KOPT-K1 (cell line): ENCODE data around the gene TM9SF3.
A peak's percentile ranks its signal among the peaks of the same experiment; 100 is the strongest.

Experiments used
- H3K27ac ChIP-seq: fragments of 200-600 bp; sonication (generic); 2 replicates; pipeline ENCODE4 v1.5.1; 2016; ENCODE audit warnings: antibody characterized with exemption, mild to moderate bottlenecking, low read depth, low read length; ENCODE audit not compliant: poor library complexity, severe bottlenecking
- H3K36me3 ChIP-seq: fragments of 200-600 bp; sonication (generic); 2 replicates; pipeline ENCODE4 v1.5.1; 2017; ENCODE audit warnings: antibody characterized with exemption, mild to moderate bottlenecking, low read length, moderate library complexity; ENCODE audit not compliant: insufficient read depth
- H3K9me3 ChIP-seq: fragments of 200-600 bp; sonication (generic); 2 replicates; pipeline ENCODE4 v1.5.1; 2017; ENCODE audit warnings: antibody characterized with exemption, low read length, mild to moderate bottlenecking; ENCODE audit not compliant: insufficient read depth, poor library complexity, severe bottlenecking

TM9SF3 gene

GRCh38 chr10:96586419-96587263 lies at the start of gene TM9SF3:
TSS of gene TM9SF3 (minus strand) at chr10:96587012. CDS start at chr10:96586835, 177 bp downstream.
- H3K36me3 ChIP-seq: peaks cover 5% of the 10 kb centered on the region
- no peaks in the 10 kb centered on the region for H3K9me3 ChIP-seq
- H3K27ac ChIP-seq: peak within 1 kb of the TSS; percentile 99

- Histone ChIP-seq H3K36me3 (no peaks in the 10 kb centered on the region), H3K9me3 (no peaks in the 10 kb centered on the region), H3K27ac (no peak overlapping the region)
These were observed 49.7 kb upstream of the TM9SF3 start for GRCh38 chr10:96636551-96636950.

GRCh38 chr10:96632974-96633710 lies 46.3 kb upstream of the TM9SF3 start:
- no peak overlapping the region for H3K27ac ChIP-seq
- H3K36me3 ChIP-seq: no peaks in the 10 kb centered on the region
- no peaks in the 10 kb centered on the region for H3K9me3 ChIP-seq

- no peaks in the 10 kb centered on the region for H3K9me3 ChIP-seq
- H3K36me3 ChIP-seq: no peaks in the 10 kb centered on the region
- H3K27ac ChIP-seq: no peak overlapping the region
These were observed 40.5 kb upstream of the TM9SF3 start for GRCh38 chr10:96627292-96627691.

- H3K9me3 ChIP-seq: no peaks in the 10 kb centered on the region
- H3K27ac ChIP-seq: no peak overlapping the region
- no peaks in the 10 kb centered on the region for H3K36me3 ChIP-seq
These were observed 40.0 kb upstream of the TM9SF3 start for GRCh38 chr10:96626795-96627194.

DNA sequence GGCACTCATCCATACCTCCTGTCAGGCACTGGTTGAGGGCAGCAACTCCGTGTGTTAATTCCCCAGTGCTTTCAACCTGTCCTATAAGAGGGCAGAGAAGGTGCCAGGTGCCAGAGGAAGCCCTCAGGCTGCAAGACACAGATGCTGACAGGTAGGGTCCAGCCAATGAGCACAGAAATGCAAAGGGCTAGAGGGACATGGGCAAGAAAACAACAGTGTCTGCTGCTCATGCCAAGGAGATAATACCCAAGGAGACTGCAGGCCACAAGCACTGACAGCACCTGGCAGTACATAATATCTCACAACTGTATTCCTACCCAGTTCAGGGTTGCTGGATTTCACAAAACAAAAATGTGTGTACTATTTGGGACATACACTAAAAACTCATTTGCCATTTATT lies 38.4 kb upstream of the TM9SF3 start:
- H3K9me3 ChIP-seq: no peaks in the 10 kb centered on the region
- H3K36me3 ChIP-seq: no peaks in the 10 kb centered on the region
- no peak overlapping the region for H3K27ac ChIP-seq

- H3K36me3 ChIP-seq: no peaks in the 10 kb centered on the region
- no peaks in the 10 kb centered on the region for H3K9me3 ChIP-seq
- H3K27ac ChIP-seq: no peak overlapping the region
These were observed 35.4 kb upstream of the TM9SF3 start for GRCh38 chr10:96622013-96622787.

DNA sequence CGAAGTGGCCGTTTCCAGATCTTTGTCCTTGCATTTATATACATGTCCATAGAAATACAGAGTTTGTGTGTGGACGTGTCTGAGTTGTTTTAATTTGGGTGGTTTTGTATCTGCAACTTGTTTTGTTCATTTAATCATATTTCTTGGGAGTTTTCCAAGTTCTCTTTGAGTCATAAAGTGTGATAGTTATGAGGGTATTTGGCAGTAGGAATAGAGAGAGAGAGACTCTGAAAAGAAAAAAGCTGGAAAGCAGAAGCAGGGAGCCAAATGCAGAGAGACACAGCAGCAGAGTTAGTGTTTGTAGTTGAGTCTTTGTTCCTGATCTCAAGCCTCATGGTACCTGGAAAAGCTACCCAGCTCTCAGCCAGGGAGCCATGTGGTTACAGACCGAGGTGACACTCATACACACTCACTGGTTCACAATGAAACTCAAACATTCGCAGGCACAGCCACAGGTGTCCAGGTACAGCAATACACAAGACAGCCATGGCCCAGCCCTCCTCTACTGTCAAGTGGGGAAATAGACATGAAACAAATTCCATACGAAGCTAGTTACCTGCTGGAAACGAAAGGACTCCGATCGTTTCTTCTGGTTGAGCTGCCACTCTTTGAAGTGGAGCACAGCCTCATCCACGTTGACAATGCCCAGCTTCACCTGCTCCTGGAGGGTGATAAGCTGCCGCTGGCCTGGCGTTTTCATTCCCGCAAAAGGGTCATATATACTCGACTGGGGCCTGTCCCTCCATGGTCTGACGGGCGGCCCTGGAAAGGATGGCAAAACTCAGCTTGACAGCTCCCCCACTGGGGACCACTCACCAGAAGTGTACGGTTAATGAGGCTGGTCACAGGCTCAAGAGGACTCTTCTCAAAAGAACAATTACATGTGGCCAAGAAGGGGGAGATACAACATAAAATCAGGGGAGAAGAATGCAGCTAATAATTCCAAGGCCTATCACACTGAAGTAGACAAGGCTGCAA lies 33.3 kb upstream of the TM9SF3 start:
- Histone ChIP-seq H3K9me3 (no peaks in the 10 kb centered on the region), H3K36me3 (no peaks in the 10 kb centered on the region), H3K27ac (no peak overlapping the region)

- H3K9me3 ChIP-seq: no peaks in the 10 kb centered on the region
- no peak overlapping the region for H3K27ac ChIP-seq
- H3K36me3 ChIP-seq: no peaks in the 10 kb centered on the region
These were observed 32.3 kb upstream of the TM9SF3 start for GRCh38 chr10:96619120-96619519.

DNA sequence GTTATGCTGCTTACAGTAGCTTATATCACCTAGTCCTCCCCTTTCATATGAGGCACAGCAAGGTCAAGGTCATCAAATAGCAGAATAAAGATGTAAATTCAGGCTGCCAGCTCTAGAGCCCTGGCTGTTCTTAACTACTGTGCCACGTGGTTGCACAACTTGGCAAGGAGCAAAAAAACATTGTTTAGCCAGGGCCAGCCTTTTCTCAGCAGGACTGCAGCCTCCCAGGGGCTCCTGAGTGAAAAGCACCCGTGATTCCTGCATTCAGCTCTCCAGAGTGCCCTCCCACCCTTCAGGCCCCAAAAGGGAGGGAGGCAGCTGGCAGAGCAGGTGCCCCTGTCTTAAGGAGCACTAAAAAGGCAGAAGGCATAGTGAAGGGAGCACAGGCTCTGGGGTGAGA lies 31.8 kb upstream of the TM9SF3 start:
- H3K36me3 ChIP-seq: no peaks in the 10 kb centered on the region
- H3K27ac ChIP-seq: no peak overlapping the region
- no peaks in the 10 kb centered on the region for H3K9me3 ChIP-seq

DNA sequence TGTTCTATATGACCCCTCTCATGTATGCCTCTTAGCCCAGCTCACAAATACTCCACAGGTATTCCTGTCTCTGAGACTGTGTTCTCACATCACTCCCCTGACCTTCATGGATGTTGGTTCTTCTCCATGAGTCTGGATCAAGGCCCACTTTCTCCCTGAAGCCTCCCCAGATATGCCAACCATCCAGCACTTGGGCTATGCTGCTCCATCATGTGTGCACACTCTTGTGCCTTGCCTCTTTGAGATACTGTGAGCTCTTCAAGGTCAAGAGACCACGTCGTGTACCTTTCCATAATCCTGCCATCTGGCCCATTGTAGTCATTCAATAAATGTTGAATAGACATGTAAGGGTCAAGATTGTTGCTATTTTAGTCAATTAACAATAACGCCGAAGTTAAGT lies 30.1 kb upstream of the TM9SF3 start:
- H3K36me3 ChIP-seq: no peaks in the 10 kb centered on the region
- no peaks in the 10 kb centered on the region for H3K9me3 ChIP-seq

DNA sequence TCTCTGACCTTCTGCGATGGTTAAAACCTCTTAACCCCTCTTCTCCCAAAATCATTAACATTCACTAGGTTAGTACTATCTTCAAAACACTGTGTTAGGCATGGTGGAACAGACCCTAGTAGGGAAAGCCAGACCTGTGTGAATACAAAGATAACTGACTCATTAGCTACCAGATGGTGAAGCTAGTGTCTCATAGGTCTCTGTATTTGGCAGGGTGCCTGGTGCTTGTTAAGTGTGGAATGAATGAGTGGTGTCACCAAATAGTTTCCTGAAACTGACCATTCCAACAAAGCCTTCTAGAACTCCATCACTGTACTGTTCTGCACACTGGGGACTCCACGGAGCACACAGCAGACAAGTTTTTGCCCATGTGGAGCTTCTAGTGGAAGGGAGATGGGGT lies 27.7 kb upstream of the TM9SF3 start:
- Histone ChIP-seq H3K36me3 (no peaks in the 10 kb centered on the region), H3K27ac (no peak overlapping the region), H3K9me3 (no peaks in the 10 kb centered on the region)

More for the DNA sequence above, 30.1 kb upstream of the TM9SF3 start:
- no peak overlapping the region for H3K27ac ChIP-seq

- H3K36me3 ChIP-seq: no peaks in the 10 kb centered on the region
- no peak overlapping the region for H3K27ac ChIP-seq
- no peaks in the 10 kb centered on the region for H3K9me3 ChIP-seq
These were observed 26.8 kb upstream of the TM9SF3 start for GRCh38 chr10:96613576-96613975.
